T-helper 2 cell (primary cell): ENCODE data around the gene IFIT1B.
"Not testable (repeated sequence)": the region's sequence is repeated elsewhere in the genome, so short reads cannot be mapped to it uniquely, and the experiment has no call there.

Experiments used
- DNase-seq, 5 experiments: peaks; one replicate each; pipeline versions ENCODE4 v3.0.0 to v3.0.0-alpha.2; 2012 to 2022

IFIT1B gene

DNA sequence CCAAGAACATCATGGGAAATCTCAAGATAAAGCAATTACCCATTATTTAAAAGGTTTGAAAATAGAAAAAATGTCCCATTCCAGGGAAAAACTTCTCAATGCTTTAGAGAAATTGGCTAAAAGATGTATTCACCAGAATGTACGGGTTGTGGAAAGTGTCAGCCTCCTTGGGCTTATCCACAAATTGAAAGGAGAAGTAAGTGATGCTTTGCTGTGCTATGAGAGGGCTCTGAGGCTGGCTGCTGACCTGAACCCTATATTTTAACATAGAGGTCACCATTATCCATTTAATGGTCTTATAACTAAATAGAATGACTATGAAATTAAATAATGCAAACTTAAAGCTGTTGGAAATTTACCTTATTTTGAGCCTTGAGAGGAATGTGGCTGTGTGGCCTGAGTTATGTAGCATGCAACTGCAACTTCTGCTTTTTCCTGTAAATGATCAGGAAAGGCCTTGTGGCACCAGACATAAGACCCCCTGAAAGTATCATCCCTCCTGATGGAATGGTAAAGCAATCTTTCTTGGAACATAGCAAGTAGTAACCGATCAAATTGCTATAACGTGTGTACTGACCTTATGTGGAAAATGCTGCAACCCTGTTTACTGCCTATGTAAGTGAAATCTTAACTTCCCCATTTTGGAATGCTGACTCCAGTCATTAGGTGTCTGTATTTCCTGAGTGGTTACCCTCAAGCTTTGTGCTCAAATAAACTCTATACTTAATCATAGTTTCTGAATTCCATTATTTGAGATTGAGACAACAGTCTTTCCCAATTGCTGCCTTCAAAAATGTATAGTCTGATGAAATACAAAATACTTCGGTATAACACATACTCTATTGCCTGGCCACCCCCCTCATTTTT is 6.9 kb downstream of the IFIT1B start:
- no peak for DNase-seq

DNA sequence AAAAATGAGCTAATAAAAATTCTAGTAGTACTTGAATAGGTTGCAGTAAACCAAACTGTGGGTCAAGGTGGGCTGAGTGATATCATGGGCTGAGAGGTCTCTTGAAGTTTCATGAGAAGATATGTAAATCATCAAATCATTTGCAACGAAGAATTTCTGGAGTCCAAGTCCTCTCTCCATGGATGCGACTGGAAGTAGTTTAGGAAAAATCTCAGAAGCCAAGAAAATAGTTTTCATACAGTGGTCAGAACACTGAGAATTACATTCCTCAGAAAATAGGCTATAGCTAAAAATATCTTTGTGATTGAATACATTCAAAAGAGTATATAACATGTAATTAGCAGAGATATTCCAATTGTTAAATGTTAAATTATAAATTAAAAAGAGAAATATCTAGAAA is 10.9 kb downstream of the IFIT1B start:
- no peak for DNase-seq

DNA sequence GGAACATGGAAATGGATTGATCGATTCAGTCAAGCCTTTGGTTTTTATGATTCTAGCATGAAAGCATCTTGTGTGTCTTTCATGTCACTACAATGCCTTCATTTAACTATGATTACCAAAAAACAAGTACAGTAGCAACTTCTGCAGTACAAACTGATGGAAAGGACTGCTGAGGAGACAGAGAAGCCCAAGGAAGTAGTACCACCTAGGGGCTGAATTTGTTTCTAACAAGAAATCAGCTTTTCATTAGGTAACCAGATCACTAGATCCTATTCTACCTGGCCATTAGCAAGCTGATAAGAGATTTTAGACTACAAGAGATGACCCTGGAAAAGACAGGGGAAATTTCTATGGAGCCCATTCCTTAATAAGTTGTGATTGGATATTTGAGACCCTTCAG is 11.4 kb downstream of the IFIT1B start:
- DNase-seq: peak in 1 of 5 experiments; percentile 29

DNA sequence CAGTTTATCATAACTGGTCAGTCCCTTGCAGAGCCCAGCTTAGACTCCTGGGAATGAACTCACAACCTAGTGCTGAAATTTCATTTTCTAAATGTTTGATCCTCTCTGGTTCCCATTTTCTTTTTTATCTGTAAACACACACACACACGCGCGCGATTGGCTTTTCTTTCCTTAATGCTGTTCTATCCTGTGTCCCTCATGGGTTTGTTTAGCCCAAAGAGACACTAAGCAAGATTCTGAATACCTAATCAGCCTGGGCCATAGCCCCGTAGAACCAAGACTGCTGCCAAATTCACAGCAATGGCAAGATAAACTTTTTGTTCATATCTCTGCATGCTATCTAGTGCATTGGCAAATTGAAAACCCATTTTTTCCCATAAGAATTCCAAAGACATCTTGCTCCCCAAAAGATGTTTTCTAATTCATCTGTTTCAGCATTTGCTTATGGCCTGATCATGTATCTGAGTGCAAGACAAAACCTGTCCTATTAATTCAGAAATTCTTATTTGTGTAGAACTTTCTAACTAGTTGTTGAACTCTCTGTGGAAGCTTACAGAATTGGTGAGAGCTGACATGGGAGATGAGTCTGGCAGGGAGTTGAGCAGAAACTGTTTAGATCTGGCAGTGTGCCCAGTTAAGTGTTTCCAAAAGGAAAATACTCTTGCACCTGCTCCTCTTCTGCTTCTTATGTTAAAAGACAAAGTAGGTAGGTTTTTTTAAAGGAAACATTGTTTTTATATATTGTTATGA is 12.8 kb downstream of the IFIT1B start:
- DNase-seq: no peak

DNA sequence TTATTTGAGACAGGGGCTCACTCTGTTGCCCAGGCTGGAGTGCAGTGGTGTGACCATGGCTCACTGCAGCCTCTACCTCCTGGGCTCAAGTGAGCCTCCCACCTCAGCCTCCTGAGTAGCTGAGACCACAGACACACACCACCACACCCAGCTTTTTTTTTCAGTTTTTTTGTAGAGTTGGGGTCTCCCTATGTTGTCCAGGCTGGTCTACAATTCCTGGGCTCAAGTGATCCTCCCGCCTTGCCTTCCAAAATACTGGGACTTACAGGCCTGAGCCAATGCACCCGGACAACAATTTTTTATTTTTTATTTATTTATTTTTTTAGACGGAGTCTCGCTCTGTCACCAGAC is 13.3 kb downstream of the IFIT1B start:
- not testable (repeated sequence) for DNase-seq

DNA sequence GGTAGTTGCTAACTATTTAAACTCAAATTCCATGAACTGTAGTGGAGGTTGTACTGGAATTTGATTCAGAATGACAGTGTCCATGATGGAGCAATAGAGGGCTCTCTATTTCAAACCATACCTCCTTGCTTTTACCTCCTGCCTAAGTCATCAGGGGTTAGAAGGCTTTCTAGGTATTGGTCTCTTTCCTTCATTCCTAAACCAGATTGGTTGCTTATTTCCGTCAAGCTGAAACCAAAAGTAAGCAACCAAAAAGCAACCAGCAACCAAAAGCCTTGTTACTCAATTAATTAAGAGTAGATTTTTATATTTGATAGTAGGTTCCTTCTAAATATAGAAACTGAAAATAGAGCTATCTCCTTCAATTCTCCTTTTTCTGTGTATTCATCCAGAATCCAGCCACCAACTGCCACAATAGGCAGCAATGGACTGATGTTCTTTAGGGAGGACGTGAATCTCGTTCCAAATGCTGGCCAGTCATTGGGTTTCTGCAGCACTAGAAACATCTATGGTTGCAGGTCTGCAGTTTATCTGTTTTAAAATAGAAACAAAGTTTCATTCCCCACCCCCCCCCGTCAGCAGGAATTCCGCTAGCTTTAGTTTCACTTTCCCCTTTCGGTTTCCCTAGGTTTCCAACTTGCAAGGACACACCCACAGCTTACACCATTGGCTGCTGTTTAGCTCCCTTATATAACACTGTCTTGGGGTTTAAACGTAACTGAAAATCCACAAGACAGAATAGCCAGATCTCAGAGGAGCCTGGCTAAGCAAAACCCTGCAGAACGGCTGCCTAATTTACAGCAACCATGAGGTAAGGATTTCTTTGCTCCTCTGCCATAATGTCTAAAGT is 14.3 kb downstream of the IFIT1B start, which contains the start of gene IFIT1:
IFIT1 (plus strand) TSS at position 717 of the 850 bp plus-strand sequence; CDS start at position 807, 90 bp downstream.
- peak in 4 of 5 experiments; percentile 8 to 78 (median 48) for DNase-seq

DNA sequence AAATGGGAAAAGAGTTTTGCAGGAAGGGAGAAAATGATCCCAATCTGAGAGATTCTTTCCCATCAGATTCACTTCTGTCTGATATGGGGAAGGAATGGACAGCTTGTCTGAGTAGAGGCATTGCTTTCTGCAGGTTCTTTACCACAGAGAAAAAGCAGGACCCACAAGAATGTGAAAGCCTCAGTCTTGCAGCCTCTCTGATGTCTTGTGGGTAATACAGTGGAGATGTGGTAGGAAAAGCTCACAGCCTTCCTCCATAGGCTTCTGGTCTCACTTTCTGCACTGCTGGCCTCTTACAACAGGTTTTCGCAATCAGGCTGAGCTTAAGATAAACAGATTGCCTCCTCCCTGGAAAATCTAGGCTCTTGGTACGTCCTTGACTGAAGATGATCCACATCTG is 15.1 kb downstream of the IFIT1B start:
- no peak for DNase-seq

DNA sequence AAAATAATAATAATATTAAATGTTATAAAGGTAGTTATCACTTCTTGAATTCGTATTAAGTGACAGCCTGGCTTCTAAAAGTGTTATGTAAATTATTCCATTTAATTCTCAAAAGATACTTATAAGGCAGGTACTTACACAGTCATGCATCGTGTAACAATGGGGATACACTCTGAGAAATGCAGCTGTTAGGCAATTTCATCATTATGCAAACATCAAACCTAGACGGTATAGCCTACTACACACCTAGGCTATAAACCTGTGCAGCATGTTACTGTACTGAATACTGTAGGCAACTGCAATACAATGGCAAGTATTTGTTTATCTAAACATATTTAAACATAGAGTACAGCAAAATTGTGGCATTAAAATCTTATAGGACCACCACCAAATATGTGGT is 16.0 kb downstream of the IFIT1B start:
- DNase-seq: no peak

DNA sequence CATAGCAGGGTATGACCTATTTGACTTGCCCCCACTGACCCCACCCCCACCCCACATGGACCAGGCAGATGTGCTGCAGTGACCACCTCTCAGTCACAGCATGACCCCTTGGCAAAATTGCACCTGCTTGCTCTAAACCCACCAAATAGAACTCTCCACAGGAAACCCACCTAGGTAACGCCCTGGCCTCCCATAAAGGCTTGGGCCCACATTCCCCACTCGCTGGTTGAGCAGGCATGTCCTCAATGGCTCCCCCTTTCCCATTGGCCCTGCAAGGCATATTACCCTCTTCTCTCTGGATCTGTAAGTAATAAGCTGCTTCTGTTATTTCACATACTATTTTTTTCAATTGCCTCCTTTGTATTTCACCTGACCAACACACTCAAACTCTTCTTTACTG is 17.3 kb downstream of the IFIT1B start:
- no peak for DNase-seq

DNA sequence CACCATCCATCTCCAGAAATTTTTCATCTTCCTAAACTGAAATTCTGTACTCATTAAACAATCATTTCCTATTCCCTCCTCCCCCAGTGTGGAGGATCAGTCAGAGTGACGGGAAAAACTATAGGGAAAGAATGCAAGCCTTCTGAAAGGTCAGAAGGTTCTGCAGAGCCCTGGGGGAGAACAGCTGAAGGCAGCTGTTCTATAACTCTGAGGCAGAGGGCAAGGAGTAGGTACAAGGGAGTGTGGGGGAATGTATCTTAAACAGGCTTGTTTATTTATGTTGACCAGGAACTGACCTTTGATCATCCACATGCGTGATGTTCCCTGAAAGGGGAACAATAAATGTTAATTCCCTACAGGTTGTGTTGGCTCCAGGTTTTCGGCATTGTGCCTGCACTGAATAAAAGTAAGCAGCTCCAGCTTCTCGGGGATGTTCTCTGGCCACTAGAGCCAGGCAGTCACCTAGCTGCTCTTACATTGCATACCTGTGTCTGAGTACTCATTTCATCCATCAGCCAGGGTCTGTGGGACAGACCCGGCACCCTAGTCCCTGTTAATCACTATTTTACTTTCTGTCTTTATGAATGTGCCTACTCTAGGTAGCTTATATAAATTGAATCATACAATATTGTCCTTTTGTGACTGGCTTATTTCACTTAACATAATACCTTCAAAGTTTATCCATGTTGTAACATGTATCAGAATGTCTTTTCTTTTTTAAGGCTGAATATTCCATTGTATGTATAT is 20.3 kb downstream of the IFIT1B start:
- no peak for DNase-seq

DNA sequence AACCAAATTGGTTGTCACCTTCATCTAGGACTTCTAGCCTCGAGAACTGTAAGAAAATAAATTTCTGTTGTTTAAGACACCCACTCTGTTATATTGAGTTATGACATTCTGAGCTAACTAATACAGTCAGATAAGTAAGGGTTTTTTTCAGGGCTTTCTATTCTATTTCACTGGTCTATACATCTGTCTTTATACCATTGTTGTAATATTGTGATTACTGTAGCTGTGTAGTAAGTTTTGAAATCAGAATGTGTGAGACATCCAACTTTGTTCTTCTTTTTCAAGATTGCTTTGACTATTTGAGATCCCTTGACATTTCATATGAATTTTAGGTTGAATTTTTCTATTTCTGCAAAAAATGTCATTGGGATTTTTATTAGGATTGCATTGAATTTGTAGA is 22.1 kb downstream of the IFIT1B start:
- no peak for DNase-seq

DNA sequence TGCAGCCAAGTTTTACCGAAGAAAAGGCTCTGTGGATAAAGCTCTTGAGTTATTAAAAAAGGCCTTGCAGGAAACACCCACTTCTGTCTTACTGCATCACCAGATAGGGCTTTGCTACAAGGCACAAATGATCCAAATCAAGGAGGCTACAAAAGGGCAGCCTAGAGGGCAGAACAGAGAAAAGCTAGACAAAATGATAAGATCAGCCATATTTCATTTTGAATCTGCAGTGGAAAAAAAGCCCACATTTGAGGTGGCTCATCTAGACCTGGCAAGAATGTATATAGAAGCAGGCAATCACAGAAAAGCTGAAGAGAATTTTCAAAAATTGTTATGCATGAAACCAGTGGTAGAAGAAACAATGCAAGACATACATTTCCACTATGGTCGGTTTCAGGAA is 25.2 kb downstream of the IFIT1B start:
- peak in 1 of 5 experiments; percentile 14 for DNase-seq

DNA sequence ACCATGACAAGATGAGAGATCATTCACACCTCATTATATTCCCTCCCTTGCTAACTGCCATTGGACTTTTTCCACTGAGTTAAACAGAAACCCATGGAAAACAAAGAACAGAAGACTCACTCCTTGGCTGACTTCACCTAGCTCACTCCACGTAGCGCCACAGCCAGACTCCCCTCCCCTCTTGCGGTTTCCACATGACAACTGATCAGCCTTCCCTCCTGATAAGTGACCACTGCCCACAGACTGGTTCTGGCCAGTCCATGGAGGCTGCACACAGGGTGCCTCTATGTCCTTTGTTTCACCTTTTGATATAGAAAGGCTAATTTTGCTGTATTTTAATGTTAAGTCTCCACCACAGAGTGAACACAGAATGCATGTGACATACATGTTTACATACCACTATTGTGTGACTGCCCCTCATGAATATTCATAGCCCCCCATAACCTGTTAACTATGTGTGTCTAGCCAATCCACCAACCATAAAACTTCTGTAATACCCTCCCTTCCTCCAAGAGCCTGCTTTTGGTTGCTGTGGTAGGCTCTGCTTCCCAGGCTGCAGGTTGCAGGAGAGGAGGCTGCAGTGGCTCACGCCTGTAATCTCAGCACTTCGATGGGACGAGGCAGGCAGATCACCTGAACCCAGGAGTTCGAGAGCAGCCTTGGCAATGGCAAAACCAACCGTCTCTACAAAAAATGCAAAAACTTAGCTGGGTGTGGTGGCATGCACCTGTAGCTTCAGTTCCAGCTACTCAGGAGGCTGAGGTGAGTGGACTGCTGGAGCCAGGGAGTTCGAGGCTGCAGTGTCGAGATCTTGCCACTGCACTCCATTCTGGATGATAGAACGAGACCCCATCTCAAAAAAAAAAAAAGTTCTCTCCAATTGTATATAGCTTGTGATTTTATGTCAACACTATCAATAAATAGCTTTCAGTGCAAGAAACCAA is 26.5 kb downstream of the IFIT1B start:
- DNase-seq: no peak

DNA sequence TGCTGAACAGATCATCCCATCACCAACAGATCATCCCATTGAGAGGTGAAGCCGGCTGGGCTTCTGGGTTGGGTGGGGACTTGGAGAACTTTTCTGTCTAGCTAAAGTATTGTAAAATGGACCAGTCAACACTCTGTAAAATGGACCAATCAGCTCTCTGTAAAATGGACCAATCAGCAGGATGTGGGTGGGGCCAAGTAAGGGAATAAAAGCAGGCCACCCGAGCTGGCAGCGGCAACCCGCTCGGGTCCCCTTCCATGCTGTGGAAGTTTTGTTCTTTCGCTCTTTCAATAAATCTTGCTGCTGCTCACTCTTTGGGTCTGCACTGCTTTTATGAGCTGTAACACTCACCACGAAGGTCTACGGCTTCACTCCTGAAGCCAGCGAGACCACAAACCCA is 28.3 kb downstream of the IFIT1B start:
- not testable (repeated sequence) for DNase-seq

DNA sequence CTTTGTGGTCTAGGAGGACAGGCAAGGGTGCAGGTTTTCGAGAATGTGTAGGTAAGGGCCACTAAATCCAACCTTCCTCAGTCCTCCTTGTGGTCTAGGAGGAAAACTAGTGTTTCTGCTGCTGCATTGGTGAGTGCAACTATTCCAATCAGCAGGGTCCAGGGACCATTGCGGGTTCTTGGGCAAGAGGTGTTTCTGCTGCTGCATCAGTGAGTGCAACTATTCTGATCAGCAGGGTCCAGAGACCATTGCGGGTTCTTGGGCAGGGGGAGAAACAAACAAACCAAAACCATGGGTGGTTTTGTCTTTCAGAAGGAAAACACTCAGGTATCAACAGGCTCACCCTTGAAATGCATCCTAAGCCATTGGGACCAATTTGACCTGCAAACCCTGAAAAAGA is 29.9 kb downstream of the IFIT1B start:
- not testable (repeated sequence) for DNase-seq

DNA sequence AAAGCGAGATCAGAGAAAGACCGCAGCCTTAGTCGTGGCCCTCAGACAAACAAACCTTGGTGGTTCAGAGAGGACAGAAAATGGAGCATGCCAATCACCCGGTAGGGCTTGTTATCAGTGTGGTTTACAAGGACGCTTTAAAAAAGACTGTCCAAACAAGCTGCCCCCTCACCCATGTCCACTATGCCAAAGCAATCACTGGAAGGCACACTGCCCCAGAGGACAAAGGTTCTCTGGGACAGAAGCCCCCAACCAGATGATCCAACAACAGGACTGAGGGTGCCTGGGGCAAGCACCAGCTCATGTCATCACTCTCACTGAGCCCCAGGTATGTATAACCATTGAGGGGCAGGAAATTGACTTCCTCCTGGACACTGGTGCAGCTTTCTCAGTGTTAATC is 31.4 kb downstream of the IFIT1B start:
- DNase-seq: not testable (repeated sequence)

DNA sequence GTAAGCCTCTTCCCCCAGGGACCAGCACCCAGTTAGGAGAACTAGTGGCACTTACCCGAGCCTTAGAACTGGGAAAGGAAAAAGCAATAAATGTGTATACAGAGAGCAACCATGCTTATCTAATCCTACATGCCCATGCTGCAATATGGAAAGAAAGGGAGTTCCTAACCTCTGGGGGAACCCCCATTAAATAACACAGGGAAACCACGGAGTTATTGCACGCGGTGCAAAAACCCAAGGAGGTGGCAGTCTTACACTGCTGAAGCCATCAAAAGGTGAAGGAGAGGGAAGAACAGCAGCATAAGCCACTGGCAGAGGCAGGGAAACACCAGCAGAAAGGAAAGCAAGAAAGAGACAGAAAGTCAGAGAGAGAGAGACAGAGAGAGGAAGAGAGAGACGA is 32.7 kb downstream of the IFIT1B start:
- DNase-seq: not testable (repeated sequence)

DNA sequence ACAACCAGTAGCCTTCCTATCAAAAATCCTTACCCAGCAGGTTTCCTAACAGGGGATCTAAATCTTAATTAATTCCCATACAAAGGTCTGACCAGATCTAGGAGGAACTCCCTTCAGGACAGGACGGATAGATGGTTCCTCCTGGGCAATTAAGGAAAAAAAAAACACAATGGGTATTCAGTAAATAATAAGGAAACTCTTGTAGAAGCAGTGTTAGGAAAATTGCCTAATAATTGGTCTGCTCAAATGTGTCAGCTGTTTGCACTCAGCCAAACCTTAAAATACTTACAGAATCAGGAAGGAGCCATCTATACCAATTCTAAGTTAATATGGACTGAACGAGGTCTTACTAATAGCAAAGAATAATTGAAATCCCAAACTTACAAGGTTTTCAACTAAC is 33.3 kb downstream of the IFIT1B start:
- DNase-seq: not testable (repeated sequence)

DNA sequence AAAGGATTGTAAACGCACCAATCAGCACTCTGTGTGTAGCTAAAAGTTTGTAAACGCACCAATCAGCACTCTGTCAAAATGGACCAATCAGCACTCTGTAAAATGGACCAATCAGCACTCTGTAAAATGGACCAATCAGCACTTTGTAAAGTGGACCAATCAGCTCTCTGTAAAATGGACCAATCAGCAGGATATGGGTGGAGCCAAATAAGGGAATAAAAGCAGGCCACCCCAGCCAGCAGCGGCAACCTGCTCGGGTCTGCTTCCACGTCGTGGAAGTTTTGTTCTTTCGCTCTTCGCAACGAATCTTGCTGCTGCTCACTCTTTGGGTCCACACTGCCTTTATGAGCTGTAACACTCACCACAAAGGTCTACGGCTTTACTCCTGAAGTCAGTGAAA is 34.4 kb downstream of the IFIT1B start:
- DNase-seq: peak in 1 of 5 experiments; percentile 41

DNA sequence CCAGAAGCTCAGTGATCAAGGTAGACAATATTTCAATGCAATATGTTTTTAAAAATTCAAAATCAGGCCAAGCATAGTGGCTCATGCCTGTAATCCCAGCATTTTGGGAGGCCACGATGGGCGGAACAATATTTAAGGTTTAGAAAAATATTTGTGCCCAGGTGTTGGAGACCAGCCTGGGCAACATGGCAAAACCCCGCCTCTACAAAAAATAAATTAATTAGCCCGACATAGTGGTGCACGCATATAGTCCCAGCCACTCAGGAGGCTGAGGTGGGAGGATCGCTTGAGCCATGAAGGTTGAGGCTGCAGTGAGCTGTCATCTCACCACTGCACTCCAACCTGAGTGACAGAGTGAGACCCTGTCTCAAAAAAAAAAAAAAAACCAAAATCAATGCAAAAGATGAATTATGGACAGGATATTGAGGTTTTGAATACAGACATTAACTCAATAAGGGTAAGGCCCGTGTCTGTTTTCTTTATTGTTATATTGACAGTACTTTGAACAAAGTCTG is 35.6 kb downstream of the IFIT1B start:
- DNase-seq: no peak
